ENCODE data around the gene CNTNAP2. TPM values are rescaled to one million over a fixed set of nuclear protein-coding genes. Genes with fewer than 3 reads are reported as not detected.

The CNTNAP2 gene
- total RNA-seq, 1 experiment from 2014 or later, result 60.0 TPM

DNA sequence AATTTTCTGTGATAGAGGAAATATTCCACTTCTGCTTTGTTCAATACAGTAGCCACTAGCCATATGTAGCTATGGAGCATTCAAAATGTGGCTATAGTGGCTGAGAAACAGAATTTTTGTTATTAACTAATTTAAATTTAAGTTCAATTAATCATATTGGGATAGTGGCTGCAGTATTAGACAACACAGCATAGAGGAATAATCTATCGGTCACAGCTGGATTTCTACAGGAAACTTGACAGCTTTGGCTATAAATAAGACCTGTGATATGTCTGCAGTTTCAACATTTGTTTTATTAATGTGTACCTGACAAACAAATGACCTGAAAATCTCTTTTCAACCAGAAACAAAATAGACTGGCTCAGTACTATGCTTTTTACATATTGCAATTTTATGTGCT lies 953.2 kb downstream of the CNTNAP2 start:
- H3K4me3 ChIP-seq (ENCODE audit: low read depth, low read length, poor library complexity, severe bottlenecking), result no peak overlapping the region
- intact Hi-C loops (cut with micrococcal nuclease; ENCODE audit: unreplicated experiment), result no loop called here
- ChIA-PET POLR2A (ENCODE audit: low non-redundant PET) (interaction anchor here (0.6 kb wide), 1 partner anchor 1232 kb away, joined by 3 read pairs; no protein-coding TSS in a partner anchor), CTCF (no interaction called here)
- DNase-seq (ENCODE audit: low spot score), result no peak
- H3K27ac ChIP-seq (ENCODE audit: low read depth, low read length, poor library complexity, severe bottlenecking), result no peak overlapping the region
- H3K36me3 ChIP-seq (ENCODE audit: insufficient read depth, low read length, poor library complexity, severe bottlenecking), result no peaks in the 10 kb centered on the region
- no peaks in the 10 kb centered on the region for H3K27me3 ChIP-seq (replicated peaks; ENCODE audit: insufficient read depth, low read depth, low read length, poor library complexity)
- no TSS peak for BruUV-seq (replicated peaks)
- H3K4me1 ChIP-seq (ENCODE audit: insufficient read depth, low read length, poor library complexity, severe bottlenecking), result no peaks in the 10 kb centered on the region
- no peaks in the 10 kb centered on the region for H3K9me3 ChIP-seq (ENCODE audit: low read depth, low read length, poor library complexity, severe bottlenecking)
- TF ChIP-seq, protein P1, sequence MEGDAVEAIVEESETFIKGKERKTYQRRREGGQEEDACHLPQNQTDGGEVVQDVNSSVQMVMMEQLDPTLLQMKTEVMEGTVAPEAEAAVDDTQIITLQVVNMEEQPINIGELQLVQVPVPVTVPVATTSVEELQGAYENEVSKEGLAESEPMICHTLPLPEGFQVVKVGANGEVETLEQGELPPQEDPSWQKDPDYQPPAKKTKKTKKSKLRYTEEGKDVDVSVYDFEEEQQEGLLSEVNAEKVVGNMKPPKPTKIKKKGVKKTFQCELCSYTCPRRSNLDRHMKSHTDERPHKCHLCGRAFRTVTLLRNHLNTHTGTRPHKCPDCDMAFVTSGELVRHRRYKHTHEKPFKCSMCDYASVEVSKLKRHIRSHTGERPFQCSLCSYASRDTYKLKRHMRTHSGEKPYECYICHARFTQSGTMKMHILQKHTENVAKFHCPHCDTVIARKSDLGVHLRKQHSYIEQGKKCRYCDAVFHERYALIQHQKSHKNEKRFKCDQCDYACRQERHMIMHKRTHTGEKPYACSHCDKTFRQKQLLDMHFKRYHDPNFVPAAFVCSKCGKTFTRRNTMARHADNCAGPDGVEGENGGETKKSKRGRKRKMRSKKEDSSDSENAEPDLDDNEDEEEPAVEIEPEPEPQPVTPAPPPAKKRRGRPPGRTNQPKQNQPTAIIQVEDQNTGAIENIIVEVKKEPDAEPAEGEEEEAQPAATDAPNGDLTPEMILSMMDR (conservative IDR thresholded peaks at IDR 0.05; ENCODE audit: low read depth, low read length), result no peak
- TF ChIP-seq EZH2 (IDR thresholded peaks at IDR 0.05; ENCODE audit: borderline replicate concordance, low read depth, low read length, poor library complexity, severe bottlenecking), result no peak

DNA sequence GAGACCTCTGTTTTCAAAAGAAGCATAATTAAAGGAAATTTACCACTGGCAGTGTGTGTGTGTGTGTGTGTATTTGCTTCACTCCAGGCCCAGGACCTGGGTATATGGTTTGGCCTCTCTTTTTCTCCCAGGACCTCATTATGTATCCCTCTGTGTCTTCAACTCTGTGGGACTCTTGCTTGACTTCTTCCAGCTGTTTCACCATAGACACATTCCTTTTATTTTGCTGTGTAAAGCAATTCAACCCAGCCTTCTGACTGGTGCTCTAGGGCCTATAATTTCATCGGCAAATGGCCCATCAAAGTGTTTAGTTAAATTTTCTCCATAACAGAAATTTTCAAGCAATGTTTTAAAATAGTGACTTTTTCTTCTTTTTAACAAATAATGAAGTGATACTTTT lies 954.3 kb downstream of the CNTNAP2 start:
- no peak for DNase-seq (ENCODE audit: low spot score)
- no peak overlapping the region for H3K27ac ChIP-seq (ENCODE audit: low read depth, low read length, poor library complexity, severe bottlenecking)
- no peaks in the 10 kb centered on the region for H3K9me3 ChIP-seq (ENCODE audit: low read depth, low read length, poor library complexity, severe bottlenecking)
- TF ChIP-seq, protein P1 (conservative IDR thresholded peaks at IDR 0.05; ENCODE audit: low read depth, low read length), result no peak
- no peak for TF ChIP-seq EZH2 (IDR thresholded peaks at IDR 0.05; ENCODE audit: borderline replicate concordance, low read depth, low read length, poor library complexity, severe bottlenecking)
- H3K4me1 ChIP-seq (ENCODE audit: insufficient read depth, low read length, poor library complexity, severe bottlenecking), result no peaks in the 10 kb centered on the region
- H3K27me3 ChIP-seq (replicated peaks; ENCODE audit: insufficient read depth, low read depth, low read length, poor library complexity), result no peaks in the 10 kb centered on the region
- intact Hi-C loops (cut with micrococcal nuclease; ENCODE audit: unreplicated experiment), result no loop called here
- no peak overlapping the region for H3K4me3 ChIP-seq (ENCODE audit: low read depth, low read length, poor library complexity, severe bottlenecking)
- no TSS peak for BruUV-seq (replicated peaks)
- H3K36me3 ChIP-seq (ENCODE audit: insufficient read depth, low read length, poor library complexity, severe bottlenecking), result no peaks in the 10 kb centered on the region
- POLR2A ChIA-PET (ENCODE audit: low non-redundant PET), result no interaction called here
- CTCF ChIA-PET, result no interaction called here

DNA sequence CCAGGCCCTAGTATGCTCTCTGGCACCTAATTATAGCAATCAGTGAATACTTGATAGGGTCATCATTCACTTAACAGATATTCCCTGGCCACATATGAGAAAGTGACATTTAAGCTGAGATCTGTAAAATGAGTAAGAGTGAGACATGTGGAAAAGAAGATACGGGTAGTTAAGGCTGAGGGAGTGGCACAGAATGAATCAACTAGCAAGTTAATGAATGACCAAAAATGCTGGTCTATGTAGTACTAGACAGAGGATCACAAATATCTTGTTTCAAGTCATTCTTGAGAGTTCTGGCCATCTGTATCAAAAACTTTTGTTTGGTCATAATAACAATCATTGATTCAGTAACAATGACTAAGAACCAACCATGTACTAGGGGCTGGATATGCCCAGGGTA lies 954.9 kb downstream of the CNTNAP2 start:
- no peaks in the 10 kb centered on the region for H3K36me3 ChIP-seq (ENCODE audit: insufficient read depth, low read length, poor library complexity, severe bottlenecking)
- H3K4me1 ChIP-seq (ENCODE audit: insufficient read depth, low read length, poor library complexity, severe bottlenecking), result no peaks in the 10 kb centered on the region
- H3K27me3 ChIP-seq (replicated peaks; ENCODE audit: insufficient read depth, low read depth, low read length, poor library complexity), result no peaks in the 10 kb centered on the region
- intact Hi-C loops (cut with micrococcal nuclease; ENCODE audit: unreplicated experiment), result no loop called here
- DNase-seq (ENCODE audit: low spot score), result no peak
- BruUV-seq (replicated peaks), result no TSS peak
- TF ChIP-seq, protein P1 (conservative IDR thresholded peaks at IDR 0.05; ENCODE audit: low read depth, low read length), result no peak
- no peak for TF ChIP-seq EZH2 (IDR thresholded peaks at IDR 0.05; ENCODE audit: borderline replicate concordance, low read depth, low read length, poor library complexity, severe bottlenecking)
- H3K4me3 ChIP-seq (ENCODE audit: low read depth, low read length, poor library complexity, severe bottlenecking), result no peak overlapping the region
- CTCF ChIA-PET, result no interaction called here
- no peak overlapping the region for H3K27ac ChIP-seq (ENCODE audit: low read depth, low read length, poor library complexity, severe bottlenecking)
- H3K9me3 ChIP-seq (ENCODE audit: low read depth, low read length, poor library complexity, severe bottlenecking), result no peaks in the 10 kb centered on the region
- POLR2A ChIA-PET (ENCODE audit: low non-redundant PET), result no interaction called here
